GM18517 (cell line): ENCODE measurements around the gene SH2D1A.

Experiments
- ATAC-seq: cut with Tn5 transposase; IDR thresholded peaks from one replicate; pipeline ENCODE4 v1.9.1; 2021; ENCODE audit warnings: mild to moderate bottlenecking, moderate library complexity; ENCODE audit not compliant: unreplicated experiment

The SH2D1A gene

GRCh38 chrX:124415115-124415800 lies 68.9 kb downstream of the SH2D1A start:
- ATAC-seq = no peak

GRCh38 chrX:124421898-124422655 lies 75.7 kb downstream of the SH2D1A start:
- ATAC-seq = no peak
